ENCODE results near the gene CPNE4.

The CPNE4 gene

GRCh38 chr3:132004571-132004970 is 30.2 kb downstream of the CPNE4 start:
- no peaks in the 10 kb centered on the region for H3K36me3 Mint-ChIP-seq (ENCODE audit: low read depth)
- no peak overlapping the region for H3K27ac Mint-ChIP-seq
- no peak overlapping the region for H3K4me3 Mint-ChIP-seq
- H3K4me1 Mint-ChIP-seq (ENCODE audit: low read depth), result no peaks in the 10 kb centered on the region
- H3K27me3 Mint-ChIP-seq, result peaks cover 22% of the 10 kb centered on the region
- intact Hi-C loops (cut with micrococcal nuclease), result no loop called here
- H3K9me3 Mint-ChIP-seq, result no peaks in the 10 kb centered on the region

- peaks cover 20% of the 10 kb centered on the region for H3K27me3 Mint-ChIP-seq
- no peaks in the 10 kb centered on the region for H3K9me3 Mint-ChIP-seq
- H3K4me1 Mint-ChIP-seq (ENCODE audit: low read depth), result no peaks in the 10 kb centered on the region
- H3K36me3 Mint-ChIP-seq (ENCODE audit: low read depth), result no peaks in the 10 kb centered on the region
- no peak overlapping the region for H3K4me3 Mint-ChIP-seq
- intact Hi-C loops (cut with micrococcal nuclease), result no loop called here
- H3K27ac Mint-ChIP-seq, result no peak overlapping the region
Measured at GRCh38 chr3:132003685-132004084, 31.1 kb downstream of the CPNE4 start.

DNA sequence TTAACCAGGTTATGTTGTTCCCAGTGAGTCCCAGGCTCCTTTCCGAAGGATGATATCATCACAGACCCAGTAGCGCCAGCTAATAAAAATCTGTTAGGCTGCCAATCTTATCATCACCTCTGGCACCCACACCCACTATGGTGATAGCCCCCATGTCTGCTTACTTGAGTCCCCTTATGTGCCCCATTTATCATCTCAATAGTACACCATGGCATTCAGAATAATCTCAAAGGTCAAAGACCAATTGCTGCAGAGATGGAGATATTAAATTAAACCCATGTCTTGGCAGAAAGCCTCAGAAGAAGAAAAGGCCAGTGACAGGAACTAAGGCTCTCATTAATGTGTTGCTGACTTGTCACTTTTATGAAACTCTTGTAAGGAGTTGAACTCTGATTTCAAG is 32.8 kb downstream of the CPNE4 start:
- Mint-ChIP-seq H3K27ac (no peak overlapping the region), H3K36me3 (ENCODE audit: low read depth) (no peaks in the 10 kb centered on the region), H3K4me1 (ENCODE audit: low read depth) (no peaks in the 10 kb centered on the region), H3K9me3 (no peaks in the 10 kb centered on the region), H3K27me3 (peaks cover 14% of the 10 kb centered on the region), H3K4me3 (no peak overlapping the region)
- intact Hi-C loops (cut with micrococcal nuclease), result no loop called here

- H3K4me3 Mint-ChIP-seq, result no peak overlapping the region
Measured at GRCh38 chr3:132001036-132001435, 33.8 kb downstream of the CPNE4 start.

GRCh38 chr3:131998027-131998426 is 36.8 kb downstream of the CPNE4 start:
- no peaks in the 10 kb centered on the region for H3K36me3 Mint-ChIP-seq (ENCODE audit: low read depth)
- no peak overlapping the region for H3K4me3 Mint-ChIP-seq
- H3K27me3 Mint-ChIP-seq, result peaks cover 11% of the 10 kb centered on the region
- no peak overlapping the region for H3K27ac Mint-ChIP-seq
- intact Hi-C loops (cut with micrococcal nuclease), result no loop called here
- no peaks in the 10 kb centered on the region for H3K4me1 Mint-ChIP-seq (ENCODE audit: low read depth)
- no peaks in the 10 kb centered on the region for H3K9me3 Mint-ChIP-seq

More at GRCh38 chr3:132001036-132001435, 33.8 kb downstream of the CPNE4 start:
- Mint-ChIP-seq H3K9me3 (no peaks in the 10 kb centered on the region), H3K27me3 (peaks cover 15% of the 10 kb centered on the region), H3K36me3 (ENCODE audit: low read depth) (no peaks in the 10 kb centered on the region), H3K27ac (no peak overlapping the region), H3K4me1 (ENCODE audit: low read depth) (no peaks in the 10 kb centered on the region)
- intact Hi-C loops (cut with micrococcal nuclease), result no loop called here

GRCh38 chr3:131995891-131996290 is 38.9 kb downstream of the CPNE4 start:
- no peaks in the 10 kb centered on the region for H3K36me3 Mint-ChIP-seq (ENCODE audit: low read depth)
- H3K27me3 Mint-ChIP-seq, result peaks cover 4% of the 10 kb centered on the region
- H3K27ac Mint-ChIP-seq, result no peak overlapping the region
- no peak overlapping the region for H3K4me3 Mint-ChIP-seq
- intact Hi-C loops (cut with micrococcal nuclease), result no loop called here
- H3K4me1 Mint-ChIP-seq (ENCODE audit: low read depth), result no peaks in the 10 kb centered on the region
- no peaks in the 10 kb centered on the region for H3K9me3 Mint-ChIP-seq

DNA sequence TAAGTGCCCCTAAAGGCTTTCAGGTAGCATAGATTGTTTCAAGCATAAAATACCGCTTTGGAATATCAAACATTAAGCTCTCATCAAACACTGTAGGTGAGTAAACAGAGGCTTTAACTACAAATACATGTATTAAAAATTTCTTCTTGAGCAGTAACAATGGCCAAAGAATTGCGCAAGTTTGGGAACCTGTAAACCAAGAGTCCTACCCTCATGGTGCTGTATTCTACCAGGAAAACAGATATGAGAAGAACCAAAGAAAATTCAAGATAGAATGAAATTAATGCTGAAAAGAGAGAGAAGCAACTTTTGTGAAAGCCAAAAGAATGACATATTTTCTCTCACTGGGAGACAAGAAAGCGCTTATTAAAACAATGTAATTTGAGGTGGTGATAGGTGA is 45.5 kb downstream of the CPNE4 start:
- peaks cover 4% of the 10 kb centered on the region for H3K27me3 Mint-ChIP-seq
- H3K9me3 Mint-ChIP-seq, result no peaks in the 10 kb centered on the region
- no peak overlapping the region for H3K4me3 Mint-ChIP-seq
- no peaks in the 10 kb centered on the region for H3K4me1 Mint-ChIP-seq (ENCODE audit: low read depth)
- intact Hi-C loops (cut with micrococcal nuclease), result no loop called here
- no peaks in the 10 kb centered on the region for H3K36me3 Mint-ChIP-seq (ENCODE audit: low read depth)
- no peak overlapping the region for H3K27ac Mint-ChIP-seq

DNA sequence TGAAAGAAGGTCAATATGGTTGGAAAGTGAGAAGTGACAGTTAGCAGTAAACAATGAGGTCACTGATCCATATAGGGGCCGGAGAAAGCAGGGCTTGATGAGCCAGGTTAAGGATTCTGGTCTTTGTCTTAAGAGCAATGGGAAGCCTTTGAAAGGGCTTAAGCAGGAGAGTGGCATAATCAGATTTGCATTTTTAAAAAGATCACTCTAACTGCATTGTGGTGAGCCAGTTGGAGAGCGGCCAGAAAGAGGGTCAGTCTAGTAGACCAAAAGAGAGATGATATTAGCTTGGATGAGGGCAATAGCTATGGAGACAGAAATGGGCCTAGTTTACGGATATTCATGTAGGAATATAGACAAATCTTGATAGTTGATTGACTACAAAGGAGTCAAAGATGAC is 46.6 kb downstream of the CPNE4 start:
- H3K27ac Mint-ChIP-seq, result no peak overlapping the region
- no peaks in the 10 kb centered on the region for H3K4me1 Mint-ChIP-seq (ENCODE audit: low read depth)
- no peaks in the 10 kb centered on the region for H3K36me3 Mint-ChIP-seq (ENCODE audit: low read depth)
- no peaks in the 10 kb centered on the region for H3K9me3 Mint-ChIP-seq
- H3K27me3 Mint-ChIP-seq, result peaks cover 4% of the 10 kb centered on the region
- intact Hi-C loops (cut with micrococcal nuclease), result no loop called here
- H3K4me3 Mint-ChIP-seq, result no peak overlapping the region

GRCh38 chr3:131983689-131984088 is 51.1 kb downstream of the CPNE4 start:
- H3K9me3 Mint-ChIP-seq, result peaks cover 26% of the 10 kb centered on the region
- intact Hi-C loops (cut with micrococcal nuclease), result no loop called here

DNA sequence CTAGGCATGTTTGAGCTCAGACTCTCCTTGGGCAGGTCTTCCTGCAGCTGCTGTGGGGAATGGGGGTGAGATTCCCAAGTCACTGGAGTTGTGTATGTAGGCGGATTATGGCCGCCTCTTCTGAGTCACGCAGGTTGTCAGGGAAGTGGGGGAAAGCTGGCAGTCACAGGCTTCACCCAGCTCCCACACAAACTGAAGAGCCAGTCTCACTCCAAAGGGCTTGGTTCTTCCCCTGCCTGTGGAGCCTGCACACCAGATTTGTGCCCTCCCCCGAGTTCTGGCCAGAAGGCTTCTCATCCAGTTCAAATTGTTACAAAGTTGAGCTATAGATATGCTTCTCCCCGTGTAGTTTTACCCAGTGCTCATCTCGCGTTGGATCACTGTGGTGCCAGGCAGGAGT is 53.5 kb downstream of the CPNE4 start:
- H3K36me3 Mint-ChIP-seq (ENCODE audit: low read depth), result no peaks in the 10 kb centered on the region
- intact Hi-C loops (cut with micrococcal nuclease), result no loop called here
- H3K4me1 Mint-ChIP-seq (ENCODE audit: low read depth), result peaks cover 9% of the 10 kb centered on the region
- no peak overlapping the region for H3K27ac Mint-ChIP-seq
- peaks cover 26% of the 10 kb centered on the region for H3K9me3 Mint-ChIP-seq
- H3K27me3 Mint-ChIP-seq, result peaks cover 4% of the 10 kb centered on the region
- H3K4me3 Mint-ChIP-seq, result no peak overlapping the region

More at GRCh38 chr3:131983689-131984088, 51.1 kb downstream of the CPNE4 start:
- Mint-ChIP-seq H3K27me3 (peaks cover 4% of the 10 kb centered on the region), H3K4me3 (no peak overlapping the region), H3K36me3 (ENCODE audit: low read depth) (no peaks in the 10 kb centered on the region), H3K4me1 (ENCODE audit: low read depth) (peaks cover 5% of the 10 kb centered on the region), H3K27ac (no peak overlapping the region)

DNA sequence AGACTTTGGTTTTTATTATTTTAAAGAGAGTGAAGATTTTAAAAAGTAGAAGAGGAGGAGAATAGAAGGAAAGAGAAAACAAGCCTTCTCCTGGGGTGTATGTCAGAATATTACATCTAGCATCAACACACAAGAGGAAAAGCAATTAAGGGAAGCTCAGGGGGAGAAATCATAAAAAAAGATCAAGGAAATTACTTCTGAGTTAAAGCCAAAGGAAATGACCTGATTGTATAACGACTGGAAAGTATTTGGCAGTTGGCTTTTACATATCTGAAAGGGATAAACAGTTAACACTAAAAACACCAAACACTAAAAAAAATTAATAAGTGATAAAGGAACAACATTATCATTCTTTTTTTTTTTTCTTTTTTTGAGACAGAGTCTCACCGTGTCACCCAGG is 58.4 kb downstream of the CPNE4 start:
- intact Hi-C loops (cut with micrococcal nuclease), result no loop called here
- peaks cover 26% of the 10 kb centered on the region for H3K9me3 Mint-ChIP-seq
- H3K4me1 Mint-ChIP-seq (ENCODE audit: low read depth), result peaks cover 9% of the 10 kb centered on the region
- no peaks in the 10 kb centered on the region for H3K36me3 Mint-ChIP-seq (ENCODE audit: low read depth)
- no peak overlapping the region for H3K4me3 Mint-ChIP-seq
- peaks cover 2% of the 10 kb centered on the region for H3K27me3 Mint-ChIP-seq
- no peak overlapping the region for H3K27ac Mint-ChIP-seq

DNA sequence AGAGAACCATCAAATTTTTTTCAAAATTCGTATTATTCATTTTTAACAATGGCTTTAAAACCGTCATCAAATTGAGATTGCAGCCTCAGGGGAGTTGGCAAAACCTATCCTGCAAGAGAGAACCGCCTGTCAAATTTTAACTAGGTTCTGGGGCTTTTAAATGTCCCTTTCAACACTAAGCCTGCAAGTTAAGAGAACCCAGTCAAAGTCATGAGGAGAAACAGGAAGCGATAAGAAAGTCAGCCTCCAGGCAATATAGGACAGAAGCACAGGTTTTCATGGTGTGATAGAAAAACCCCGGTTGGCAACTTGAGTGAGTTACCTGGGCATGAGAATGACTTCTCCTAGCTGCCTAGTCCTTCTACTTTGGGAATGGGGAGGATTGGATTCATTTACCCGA is 59.8 kb downstream of the CPNE4 start:
- peaks cover 10% of the 10 kb centered on the region for H3K4me1 Mint-ChIP-seq (ENCODE audit: low read depth)
- peaks cover 2% of the 10 kb centered on the region for H3K27me3 Mint-ChIP-seq
- peaks cover 13% of the 10 kb centered on the region for H3K9me3 Mint-ChIP-seq
- intact Hi-C loops (cut with micrococcal nuclease), result no loop called here
- H3K4me3 Mint-ChIP-seq, result no peak overlapping the region
- no peaks in the 10 kb centered on the region for H3K36me3 Mint-ChIP-seq (ENCODE audit: low read depth)
- H3K27ac Mint-ChIP-seq, result no peak overlapping the region

- intact Hi-C loops (cut with micrococcal nuclease), result no loop called here
- H3K9me3 Mint-ChIP-seq, result no peaks in the 10 kb centered on the region
- H3K27me3 Mint-ChIP-seq, result peaks cover 4% of the 10 kb centered on the region
- H3K36me3 Mint-ChIP-seq (ENCODE audit: low read depth), result no peaks in the 10 kb centered on the region
- no peak overlapping the region for H3K4me3 Mint-ChIP-seq
- H3K27ac Mint-ChIP-seq, result no peak overlapping the region
- peaks cover 22% of the 10 kb centered on the region for H3K4me1 Mint-ChIP-seq (ENCODE audit: low read depth)
Measured at GRCh38 chr3:131973731-131974130, 61.1 kb downstream of the CPNE4 start.

GRCh38 chr3:131972550-131972949 is 62.3 kb downstream of the CPNE4 start:
- Mint-ChIP-seq H3K36me3 (ENCODE audit: low read depth) (no peaks in the 10 kb centered on the region), H3K27ac (no peak overlapping the region), H3K9me3 (no peaks in the 10 kb centered on the region), H3K4me1 (ENCODE audit: low read depth) (peaks cover 29% of the 10 kb centered on the region), H3K4me3 (no peak overlapping the region), H3K27me3 (peaks cover 4% of the 10 kb centered on the region)
- intact Hi-C loops (cut with micrococcal nuclease), result no loop called here

DNA sequence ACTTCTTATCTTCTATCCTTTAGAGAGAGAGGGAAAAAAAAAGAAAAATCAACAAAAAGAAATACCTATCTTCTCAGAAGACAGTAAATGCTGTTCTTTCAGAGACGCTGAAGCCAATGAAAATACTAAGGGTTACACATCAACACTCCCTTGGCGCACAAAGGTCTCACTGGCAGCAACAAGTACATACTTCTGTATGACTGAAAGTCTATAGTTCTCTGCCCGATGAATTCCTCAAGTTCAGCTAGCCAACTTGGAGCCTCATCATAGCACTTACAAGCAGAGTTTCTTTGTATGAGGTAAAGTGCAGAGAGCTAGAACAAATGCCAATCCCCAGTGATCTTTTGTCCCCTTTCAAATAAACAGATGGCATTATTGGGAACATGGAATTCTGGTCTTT is 62.7 kb downstream of the CPNE4 start:
- Mint-ChIP-seq H3K36me3 (ENCODE audit: low read depth) (no peaks in the 10 kb centered on the region), H3K4me1 (ENCODE audit: low read depth) (peaks cover 26% of the 10 kb centered on the region), H3K4me3 (no peak overlapping the region), H3K9me3 (no peaks in the 10 kb centered on the region), H3K27me3 (peaks cover 4% of the 10 kb centered on the region), H3K27ac (no peak overlapping the region)
- intact Hi-C loops (cut with micrococcal nuclease), result no loop called here

Data from dendritic cell treated with granulocyte-macrophage colony-stimulating factor and Interleukin-4, amounts not matched to agents 40 ng/mL and 50 ng/mL, for 4 days (primary cell).